ENCODE measurements around the gene TRIM67.
A peak's percentile ranks its signal among the peaks of the same experiment; 100 is the strongest.

Gene TRIM67

GRCh38 chr1:231236938-231237337 is 75.1 kb downstream of the TRIM67 start:
- no peak for DNase-seq

- no peak for DNase-seq
Observed at GRCh38 chr1:231238298-231238697, 76.4 kb downstream of the TRIM67 start.

- peak in 1 of 2 experiments; percentile 29 for DNase-seq
Observed at GRCh38 chr1:231240531-231240882, 78.6 kb downstream of the TRIM67 start.

GRCh38 chr1:231240883-231241735 is 79.3 kb downstream of the TRIM67 start, which contains the start of gene GNPAT:
TSS of gene GNPAT (plus strand) at chr1:231241212. CDS start at chr1:231241379, 167 bp downstream.
- peak; percentile 48 to 79 for DNase-seq

GRCh38 chr1:231241750-231242149 is 79.9 kb downstream of the TRIM67 start:
- peak in 1 of 2 experiments; percentile 10 for DNase-seq

- no peak for DNase-seq
Observed at GRCh38 chr1:231242516-231243198, 80.8 kb downstream of the TRIM67 start.

GRCh38 chr1:231248778-231249177 is 86.9 kb downstream of the TRIM67 start:
- DNase-seq: no peak

GRCh38 chr1:231252336-231252735 is 90.5 kb downstream of the TRIM67 start:
- DNase-seq: no peak

GRCh38 chr1:231260351-231260750 is 98.5 kb downstream of the TRIM67 start:
- DNase-seq: no peak

- no peak for DNase-seq
Observed at GRCh38 chr1:231264642-231265041, 102.8 kb downstream of the TRIM67 start.

- DNase-seq: no peak
Observed at GRCh38 chr1:231265379-231265778, 103.5 kb downstream of the TRIM67 start.

GRCh38 chr1:231266811-231267322 is 105.0 kb downstream of the TRIM67 start:
- DNase-seq: no peak

Measured in NCI-H526 (cell line).